ENCODE data around the gene FOXM1.

The FOXM1 gene

DNA sequence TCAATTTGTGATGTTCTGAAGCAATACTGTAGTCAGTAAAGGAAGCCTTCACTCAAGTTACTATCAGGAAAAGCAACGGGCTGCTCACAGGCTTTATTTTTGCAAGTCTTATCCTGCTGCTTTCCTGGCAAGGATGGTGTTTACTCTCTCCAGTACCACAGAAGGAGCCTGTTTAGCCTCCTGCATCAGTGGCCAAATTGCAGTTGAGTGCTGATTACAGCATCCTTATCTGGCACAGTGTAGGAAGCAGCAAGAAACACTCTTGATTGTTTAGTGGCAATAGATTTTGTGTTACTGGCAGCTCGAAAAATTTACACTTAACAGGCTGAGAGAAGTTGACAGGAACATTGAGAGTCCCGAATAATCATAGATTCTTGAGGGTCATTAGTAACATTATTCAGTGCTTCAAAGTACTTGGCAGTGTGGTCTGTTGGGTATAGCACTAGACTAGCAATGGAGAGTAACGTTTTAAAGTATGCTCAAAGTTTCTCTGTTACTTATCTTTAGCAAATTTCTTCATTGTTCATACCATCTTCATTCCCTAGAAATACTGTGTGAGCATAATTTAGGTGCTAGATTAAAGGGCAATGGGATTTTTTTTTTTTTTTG, 25.4 kb upstream of the FOXM1 start:
- FAIRE-seq = no peak
- no peak for TF ChIP-seq PAX5 (IDR thresholded peaks at IDR 0.05; ENCODE audit: insufficient read depth, low read length, severe bottlenecking)
- TF ChIP-seq TAF1 (IDR thresholded peaks at IDR 0.05; ENCODE audit: low read depth, low read length) = no peak
- TF ChIP-seq POLR2A (IDR thresholded peaks at IDR 0.05; ENCODE audit: low read depth, low read length) = no peak
- TF ChIP-seq POU2F2 (IDR thresholded peaks at IDR 0.05; ENCODE audit: low read depth, low read length) = no peak
- TF ChIP-seq SPI1 (IDR thresholded peaks at IDR 0.05; ENCODE audit: low read depth, low read length) = no peak
- TF ChIP-seq POLR2AphosphoS5 (IDR thresholded peaks at IDR 0.05; ENCODE audit: low read depth, low read length) = no peak
- no peak for DNase-seq (ENCODE audit: insufficient read length, low spot score)

DNA sequence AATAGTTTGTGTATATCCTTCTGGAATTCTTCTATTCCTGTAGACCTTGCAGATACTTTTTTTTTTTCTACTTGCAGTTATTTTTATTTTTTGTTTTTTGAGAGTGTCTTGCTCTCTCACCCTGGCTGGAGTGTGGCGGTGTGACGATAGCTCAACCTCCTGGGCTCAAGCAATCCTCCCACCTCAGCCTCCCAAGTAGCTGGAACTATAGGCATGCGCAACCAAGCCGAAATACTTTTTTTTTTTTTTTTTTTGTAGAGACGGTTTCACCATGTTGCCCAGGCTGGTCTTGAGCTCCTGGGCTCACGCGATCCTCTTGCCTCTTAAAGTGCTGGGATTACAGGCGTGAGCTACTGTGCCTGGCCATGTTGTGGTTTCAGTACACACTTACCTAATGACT, 23.7 kb upstream of the FOXM1 start:
- DNase-seq (ENCODE audit: insufficient read length, low spot score) (no peak), FAIRE-seq (no peak)
- TF ChIP-seq POLR2AphosphoS5 (IDR thresholded peaks at IDR 0.05; ENCODE audit: low read depth, low read length) = no peak
- TF ChIP-seq TAF1 (IDR thresholded peaks at IDR 0.05; ENCODE audit: low read depth, low read length) = no peak
- TF ChIP-seq SPI1 (IDR thresholded peaks at IDR 0.05; ENCODE audit: low read depth, low read length) = no peak
- TF ChIP-seq POLR2A (IDR thresholded peaks at IDR 0.05; ENCODE audit: low read depth, low read length) = no peak
- no peak for TF ChIP-seq POU2F2 (IDR thresholded peaks at IDR 0.05; ENCODE audit: low read depth, low read length)
- TF ChIP-seq PAX5 (IDR thresholded peaks at IDR 0.05; ENCODE audit: insufficient read depth, low read length, severe bottlenecking) = no peak

DNA sequence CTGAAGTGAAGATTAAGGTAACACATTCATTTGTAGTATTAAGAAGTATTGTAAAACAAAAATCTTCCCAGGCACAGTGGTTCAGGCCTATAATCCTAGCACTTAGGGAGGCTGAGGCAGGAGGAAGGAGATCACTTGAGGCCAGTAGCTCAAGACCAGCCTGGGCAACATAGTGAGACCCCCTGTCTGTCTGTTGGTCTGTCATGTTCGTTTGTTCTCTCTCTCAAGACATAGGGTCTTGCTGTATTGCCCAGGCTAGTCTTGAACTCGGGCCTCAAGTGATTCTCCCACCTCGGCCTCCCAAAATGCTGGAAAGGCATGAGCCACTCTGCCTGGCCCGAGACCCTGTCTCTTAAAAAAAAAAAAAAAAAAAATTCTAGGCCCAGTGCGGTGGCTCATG, 20.4 kb upstream of the FOXM1 start:
- TF ChIP-seq POU2F2 (IDR thresholded peaks at IDR 0.05; ENCODE audit: low read depth, low read length) = no peak
- no peak for TF ChIP-seq TAF1 (IDR thresholded peaks at IDR 0.05; ENCODE audit: low read depth, low read length)
- TF ChIP-seq SPI1 (IDR thresholded peaks at IDR 0.05; ENCODE audit: low read depth, low read length) = no peak
- TF ChIP-seq PAX5 (IDR thresholded peaks at IDR 0.05; ENCODE audit: insufficient read depth, low read length, severe bottlenecking) = no peak
- TF ChIP-seq POLR2A (IDR thresholded peaks at IDR 0.05; ENCODE audit: low read depth, low read length) = no peak
- TF ChIP-seq POLR2AphosphoS5 (IDR thresholded peaks at IDR 0.05; ENCODE audit: low read depth, low read length) = no peak
- FAIRE-seq (no peak), DNase-seq (ENCODE audit: insufficient read length, low spot score) (no peak)

DNA sequence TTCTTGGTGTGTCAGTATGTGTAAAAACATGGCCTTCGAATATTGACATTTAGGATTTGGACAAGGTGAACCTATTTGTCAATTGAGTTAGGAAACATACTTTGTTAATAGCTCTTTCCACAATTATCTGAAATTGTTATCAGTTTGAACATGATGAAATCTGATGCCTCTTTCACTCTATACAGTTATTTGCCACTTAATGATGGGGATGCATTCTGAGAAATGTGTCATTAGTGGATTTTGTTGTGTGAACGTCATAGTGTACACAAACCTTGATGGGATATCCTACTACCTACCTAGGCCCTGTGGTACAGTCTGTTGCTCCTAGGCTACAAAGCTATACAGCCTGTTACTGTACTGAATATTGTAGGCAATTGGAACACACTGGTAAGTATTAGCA, 18.5 kb upstream of the FOXM1 start:
- peak; percentile 20 for FAIRE-seq
- no peak for DNase-seq (ENCODE audit: insufficient read length, low spot score)
- TF ChIP-seq POLR2AphosphoS5 (IDR thresholded peaks at IDR 0.05; ENCODE audit: low read depth, low read length) (no peak), PAX5 (IDR thresholded peaks at IDR 0.05; ENCODE audit: insufficient read depth, low read length, severe bottlenecking) (no peak), POLR2A (IDR thresholded peaks at IDR 0.05; ENCODE audit: low read depth, low read length) (no peak), SPI1 (IDR thresholded peaks at IDR 0.05; ENCODE audit: low read depth, low read length) (no peak), POU2F2 (IDR thresholded peaks at IDR 0.05; ENCODE audit: low read depth, low read length) (no peak), TAF1 (IDR thresholded peaks at IDR 0.05; ENCODE audit: low read depth, low read length) (no peak)

DNA sequence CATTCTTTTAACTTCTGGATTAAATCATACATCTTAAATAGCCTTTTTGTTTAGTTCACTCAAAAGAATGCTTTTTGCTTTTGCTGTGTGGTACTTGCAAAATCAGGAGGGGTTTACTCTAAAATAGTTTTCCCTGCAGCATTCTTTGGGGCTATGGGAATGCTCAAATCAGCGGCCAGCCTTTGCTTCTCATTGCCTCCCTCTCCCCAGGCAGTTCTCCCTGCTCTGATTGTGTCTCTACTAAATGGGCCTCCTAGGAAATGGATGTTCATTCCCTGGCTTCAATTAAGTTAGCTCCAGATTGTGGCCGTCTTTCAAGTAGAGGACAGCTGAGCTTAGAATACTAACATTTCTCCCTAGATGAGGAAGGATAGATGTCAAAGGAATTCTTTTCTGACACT, 18.1 kb upstream of the FOXM1 start:
- no peak for TF ChIP-seq PAX5 (IDR thresholded peaks at IDR 0.05; ENCODE audit: insufficient read depth, low read length, severe bottlenecking)
- no peak for TF ChIP-seq POLR2AphosphoS5 (IDR thresholded peaks at IDR 0.05; ENCODE audit: low read depth, low read length)
- TF ChIP-seq POLR2A (IDR thresholded peaks at IDR 0.05; ENCODE audit: low read depth, low read length) = no peak
- TF ChIP-seq TAF1 (IDR thresholded peaks at IDR 0.05; ENCODE audit: low read depth, low read length) = no peak
- no peak for TF ChIP-seq SPI1 (IDR thresholded peaks at IDR 0.05; ENCODE audit: low read depth, low read length)
- TF ChIP-seq POU2F2 (IDR thresholded peaks at IDR 0.05; ENCODE audit: low read depth, low read length) = no peak
- no peak for DNase-seq (ENCODE audit: insufficient read length, low spot score)
- no peak for FAIRE-seq

DNA sequence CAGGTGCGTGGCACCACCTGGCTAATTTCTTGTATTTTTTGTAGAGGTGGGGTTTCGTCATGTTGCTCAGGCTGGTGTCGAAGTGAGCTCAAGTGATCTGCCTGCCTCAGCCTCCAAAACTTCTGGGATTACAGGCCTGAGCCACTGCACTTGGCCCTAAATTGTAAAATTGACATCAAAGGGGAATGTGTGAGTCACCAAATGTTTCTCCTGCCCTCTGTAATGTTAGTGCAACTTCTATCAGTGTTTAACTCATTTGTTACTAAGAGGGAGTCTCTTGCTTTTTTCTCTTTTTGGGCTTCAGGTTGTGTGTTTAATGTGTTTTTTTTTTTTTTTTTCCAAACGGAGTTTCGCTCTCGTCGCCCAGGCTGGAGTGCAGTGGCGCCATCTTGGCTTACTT, 16.0 kb upstream of the FOXM1 start:
- DNase-seq (ENCODE audit: insufficient read length, low spot score) (no peak), FAIRE-seq (no peak)
- no peak for TF ChIP-seq POU2F2 (IDR thresholded peaks at IDR 0.05; ENCODE audit: low read depth, low read length)
- no peak for TF ChIP-seq TAF1 (IDR thresholded peaks at IDR 0.05; ENCODE audit: low read depth, low read length)
- TF ChIP-seq PAX5 (IDR thresholded peaks at IDR 0.05; ENCODE audit: insufficient read depth, low read length, severe bottlenecking) = no peak
- no peak for TF ChIP-seq SPI1 (IDR thresholded peaks at IDR 0.05; ENCODE audit: low read depth, low read length)
- TF ChIP-seq POLR2AphosphoS5 (IDR thresholded peaks at IDR 0.05; ENCODE audit: low read depth, low read length) = no peak
- no peak for TF ChIP-seq POLR2A (IDR thresholded peaks at IDR 0.05; ENCODE audit: low read depth, low read length)

DNA sequence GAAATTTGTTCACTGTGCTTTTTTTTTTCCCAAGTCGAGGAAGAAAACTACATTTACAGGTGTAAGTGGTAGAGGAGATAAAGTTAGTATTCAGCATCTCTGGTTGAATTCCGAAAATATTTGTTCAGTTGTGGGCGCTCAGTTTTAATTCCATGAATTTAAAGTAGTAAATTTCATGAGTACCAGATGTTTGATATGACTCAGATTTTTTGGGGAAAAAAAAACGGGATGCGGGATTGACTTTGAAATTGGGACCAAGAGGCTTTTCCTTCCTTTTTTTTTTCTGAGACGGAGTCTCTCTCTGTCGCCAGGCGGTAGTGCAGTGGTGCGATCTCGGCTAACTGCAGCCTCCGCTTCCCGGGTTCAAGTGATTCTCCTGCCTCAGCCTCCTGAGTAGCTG, 15.3 kb upstream of the FOXM1 start:
- FAIRE-seq = no peak
- no peak for TF ChIP-seq PAX5 (IDR thresholded peaks at IDR 0.05; ENCODE audit: insufficient read depth, low read length, severe bottlenecking)
- no peak for TF ChIP-seq POLR2AphosphoS5 (IDR thresholded peaks at IDR 0.05; ENCODE audit: low read depth, low read length)
- TF ChIP-seq SPI1 (IDR thresholded peaks at IDR 0.05; ENCODE audit: low read depth, low read length) = no peak
- no peak for TF ChIP-seq TAF1 (IDR thresholded peaks at IDR 0.05; ENCODE audit: low read depth, low read length)
- TF ChIP-seq POLR2A (IDR thresholded peaks at IDR 0.05; ENCODE audit: low read depth, low read length) = no peak
- TF ChIP-seq POU2F2 (IDR thresholded peaks at IDR 0.05; ENCODE audit: low read depth, low read length) = no peak
- DNase-seq (ENCODE audit: insufficient read length, low spot score) = no peak

DNA sequence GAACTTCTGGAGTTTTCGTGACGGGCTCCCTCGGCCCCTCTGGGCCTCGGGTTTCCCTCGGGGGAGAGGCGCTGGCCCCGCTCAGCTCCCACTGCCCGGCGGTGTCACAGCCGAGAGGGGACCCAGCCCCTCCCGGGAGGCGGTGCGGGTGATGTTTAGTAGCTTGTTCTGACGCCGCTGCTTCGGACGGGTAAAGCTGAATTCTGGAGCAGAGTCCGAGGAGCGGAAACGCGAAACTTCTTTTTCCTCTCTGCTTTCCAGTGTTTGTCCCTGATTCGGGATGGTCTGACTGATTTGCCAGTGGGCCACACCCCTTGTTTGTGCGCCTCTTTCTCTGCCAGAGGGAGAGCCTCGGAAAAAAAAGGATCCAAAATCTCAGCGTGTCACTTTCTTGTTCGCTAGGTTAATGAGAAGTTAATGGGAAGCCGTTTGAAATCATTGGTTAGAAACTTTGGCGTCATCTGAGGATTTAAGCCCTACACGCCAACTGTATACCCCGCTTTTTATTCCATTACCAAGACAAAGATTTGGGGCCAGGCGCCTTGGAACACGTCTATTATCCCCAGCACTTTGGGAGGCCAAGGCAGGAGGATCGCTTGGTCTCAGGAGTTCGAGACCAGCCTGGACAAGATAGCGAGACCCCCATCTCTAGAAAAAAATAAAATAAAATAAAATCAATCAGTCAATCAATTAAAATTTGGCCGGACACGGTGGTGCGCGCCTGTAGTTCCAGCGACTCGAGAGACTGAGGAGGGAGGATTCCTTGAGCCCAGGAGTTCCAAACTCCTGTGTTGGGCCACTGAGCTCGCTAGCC, 14.5 kb upstream of the FOXM1 start:
- DNase-seq (ENCODE audit: insufficient read length, low spot score) = peak; percentile 25
- no peak for TF ChIP-seq SPI1 (IDR thresholded peaks at IDR 0.05; ENCODE audit: low read depth, low read length)
- TF ChIP-seq POLR2A (IDR thresholded peaks at IDR 0.05; ENCODE audit: low read depth, low read length) = no peak
- no peak for TF ChIP-seq POU2F2 (IDR thresholded peaks at IDR 0.05; ENCODE audit: low read depth, low read length)
- TF ChIP-seq POLR2AphosphoS5 (IDR thresholded peaks at IDR 0.05; ENCODE audit: low read depth, low read length) = no peak
- no peak for TF ChIP-seq TAF1 (IDR thresholded peaks at IDR 0.05; ENCODE audit: low read depth, low read length)
- TF ChIP-seq PAX5 (IDR thresholded peaks at IDR 0.05; ENCODE audit: insufficient read depth, low read length, severe bottlenecking) = no peak
- no peak for FAIRE-seq
